ENCODE measurements around the gene IFRD2. TPM values are rescaled to one million over a fixed set of nuclear protein-coding genes. Genes with fewer than 3 reads are reported as not detected.
A peak's percentile ranks its signal among the peaks of the same experiment; 100 is the strongest.
"Not testable (repeated sequence)": the region's sequence is repeated elsewhere in the genome, so short reads cannot be mapped to it uniquely, and the experiment has no call there.

The IFRD2 gene
- total RNA-seq, 1 experiment from 2014 or later, result 70.9 TPM

- Histone ChIP-seq H3K27me3 (replicated peaks) (no peaks in the 10 kb centered on the region), H3K4me3 (peak overlapping the region; percentile 97), H3K9me3 (replicated peaks) (no peaks in the 10 kb centered on the region), H3K27ac (peak overlapping the region; percentile 100), H3K36me3 (peaks cover 50% of the 10 kb centered on the region), H3K4me1 (replicated peaks) (peaks cover 24% of the 10 kb centered on the region)
- peak; percentile 85 to 92 for DNase-seq (ENCODE audit: low read depth in 1 of 2, low spot score in 2 of 2)
These were observed 28.7 kb upstream of the IFRD2 start for GRCh38 chr3:50320853-50321335.

- Histone ChIP-seq H3K4me1 (replicated peaks) (peaks cover 24% of the 10 kb centered on the region), H3K27me3 (replicated peaks) (no peaks in the 10 kb centered on the region), H3K27ac (no peak overlapping the region; the same call in 1 of the 2 replicates), H3K4me3 (peak overlapping the region; percentile 97), H3K36me3 (peaks cover 49% of the 10 kb centered on the region), H3K9me3 (replicated peaks) (no peaks in the 10 kb centered on the region)
- DNase-seq (ENCODE audit: low read depth in 1 of 2, low spot score in 2 of 2), result no peak
These were observed 27.8 kb upstream of the IFRD2 start for GRCh38 chr3:50319894-50320625.

- Histone ChIP-seq H3K4me1 (replicated peaks) (peaks cover 24% of the 10 kb centered on the region), H3K36me3 (peaks cover 44% of the 10 kb centered on the region), H3K27me3 (replicated peaks) (no peaks in the 10 kb centered on the region), H3K9me3 (replicated peaks) (no peaks in the 10 kb centered on the region), H3K27ac (no peak overlapping the region), H3K4me3 (no peak overlapping the region)
- no peak for DNase-seq (ENCODE audit: low read depth in 1 of 2, low spot score in 2 of 2)
These were observed 27.1 kb upstream of the IFRD2 start for GRCh38 chr3:50319181-50319893.

- Histone ChIP-seq H3K9me3 (replicated peaks) (no peaks in the 10 kb centered on the region), H3K4me3 (no peak overlapping the region), H3K27ac (no peak overlapping the region), H3K27me3 (replicated peaks) (no peaks in the 10 kb centered on the region), H3K4me1 (replicated peaks) (peaks cover 24% of the 10 kb centered on the region), H3K36me3 (peaks cover 37% of the 10 kb centered on the region)
- no peak for DNase-seq (ENCODE audit: low read depth in 1 of 2, low spot score in 2 of 2)
These were observed 26.4 kb upstream of the IFRD2 start for GRCh38 chr3:50318615-50319014.

- Histone ChIP-seq H3K9me3 (replicated peaks) (no peaks in the 10 kb centered on the region), H3K27ac (no peak overlapping the region), H3K36me3 (peaks cover 37% of the 10 kb centered on the region), H3K4me1 (replicated peaks) (peaks cover 24% of the 10 kb centered on the region), H3K27me3 (replicated peaks) (no peaks in the 10 kb centered on the region), H3K4me3 (no peak overlapping the region)
- DNase-seq (ENCODE audit: low read depth in 1 of 2, low spot score in 2 of 2), result no peak
These were observed 25.9 kb upstream of the IFRD2 start for GRCh38 chr3:50318163-50318562.

- no peaks in the 10 kb centered on the region for H3K9me3 ChIP-seq (replicated peaks)
- H3K36me3 ChIP-seq, result peaks cover 37% of the 10 kb centered on the region
- H3K27ac ChIP-seq, result no peak overlapping the region
- H3K27me3 ChIP-seq (replicated peaks), result no peaks in the 10 kb centered on the region
- peaks cover 24% of the 10 kb centered on the region for H3K4me1 ChIP-seq (replicated peaks)
- DNase-seq (ENCODE audit: low read depth in 1 of 2, low spot score in 2 of 2), result no peak
- no peak overlapping the region for H3K4me3 ChIP-seq
These were observed 25.1 kb upstream of the IFRD2 start for GRCh38 chr3:50317300-50317699.

- Histone ChIP-seq H3K27ac (no peak overlapping the region), H3K9me3 (replicated peaks) (no peaks in the 10 kb centered on the region), H3K27me3 (replicated peaks) (no peaks in the 10 kb centered on the region), H3K4me1 (replicated peaks) (peaks cover 20% of the 10 kb centered on the region), H3K4me3 (no peak overlapping the region), H3K36me3 (peaks cover 37% of the 10 kb centered on the region)
- no peak for DNase-seq (ENCODE audit: low read depth in 1 of 2, low spot score in 2 of 2)
These were observed 24.5 kb upstream of the IFRD2 start for GRCh38 chr3:50316657-50317242.

- Histone ChIP-seq H3K4me1 (replicated peaks) (peaks cover 6% of the 10 kb centered on the region), H3K27me3 (replicated peaks) (no peaks in the 10 kb centered on the region), H3K4me3 (no peak overlapping the region), H3K36me3 (peaks cover 31% of the 10 kb centered on the region), H3K9me3 (replicated peaks) (no peaks in the 10 kb centered on the region), H3K27ac (no peak overlapping the region)
- DNase-seq (ENCODE audit: low read depth in 1 of 2, low spot score in 2 of 2), result no peak
These were observed 22.6 kb upstream of the IFRD2 start for GRCh38 chr3:50314816-50315215.

GRCh38 chr3:50314342-50314741 is 22.1 kb upstream of the IFRD2 start:
- no peaks in the 10 kb centered on the region for H3K9me3 ChIP-seq (replicated peaks)
- no peak for DNase-seq (ENCODE audit: low read depth in 1 of 2, low spot score in 2 of 2)
- no peak overlapping the region for H3K27ac ChIP-seq
- no peak overlapping the region for H3K4me3 ChIP-seq
- H3K27me3 ChIP-seq (replicated peaks), result no peaks in the 10 kb centered on the region
- H3K36me3 ChIP-seq, result peaks cover 26% of the 10 kb centered on the region
- peaks cover 6% of the 10 kb centered on the region for H3K4me1 ChIP-seq (replicated peaks)

- not testable (repeated sequence) for H3K36me3 ChIP-seq; H3K27ac ChIP-seq; H3K9me3 ChIP-seq (replicated peaks); H3K4me1 ChIP-seq (replicated peaks); DNase-seq (ENCODE audit: low read depth in 1 of 2, low spot score in 2 of 2); H3K4me3 ChIP-seq; H3K27me3 ChIP-seq (replicated peaks)
These were observed 19.8 kb upstream of the IFRD2 start for GRCh38 chr3:50312041-50312440.

- Histone ChIP-seq H3K36me3 (no peaks in the 10 kb centered on the region), H3K27me3 (replicated peaks) (no peaks in the 10 kb centered on the region), H3K4me1 (replicated peaks) (peaks cover 9% of the 10 kb centered on the region), H3K4me3 (no peak overlapping the region), H3K9me3 (replicated peaks) (no peaks in the 10 kb centered on the region), H3K27ac (no peak overlapping the region)
- no peak for DNase-seq (ENCODE audit: low read depth in 1 of 2, low spot score in 2 of 2)
These were observed 12.4 kb upstream of the IFRD2 start for GRCh38 chr3:50304601-50305000.

GRCh38 chr3:50303013-50303815 is 11.0 kb upstream of the IFRD2 start, which contains the start of gene HYAL1:
TSS of gene HYAL1 (minus strand) at chr3:50303574. CDS start at chr3:50302956, 618 bp downstream.
- H3K4me1 ChIP-seq (replicated peaks), result peaks cover 16% of the 10 kb centered on the region
- no peaks in the 10 kb centered on the region for H3K36me3 ChIP-seq
- H3K27ac ChIP-seq, result no peak within 1 kb of the TSS
- no peaks in the 10 kb centered on the region for H3K9me3 ChIP-seq (replicated peaks)
- no peaks in the 10 kb centered on the region for H3K27me3 ChIP-seq (replicated peaks)
- no peak within 1 kb of the TSS for H3K4me3 ChIP-seq
- DNase-seq (ENCODE audit: low read depth in 1 of 2, low spot score in 2 of 2), result no peak

All from SJSA1 (cell line).